PC-9 (cell line): Measurements from ENCODE around the gene TRMU. TPM values are rescaled to one million over a fixed set of nuclear protein-coding genes. Genes with fewer than 3 reads are reported as not detected.

ENCODE experiments used
- BruUV-seq: library from RNA; stranded (reverse); fragments of 400-500 nt; replicated peaks from 2 replicates; lab custom pipeline; 2021; lab: Mats Ljungman, UMichigan
- CTCF ChIA-PET: fragments of 300-600 bp; sonication (Branson Sonifier 250); formaldehyde crosslinking; loops from one replicate; lab custom pipeline; 2022; ENCODE audit warnings: antibody characterized with exemption; lab: Charles Lee
- POLR2A ChIA-PET: fragments of 300-600 bp; sonication (Branson Sonifier 250); formaldehyde crosslinking; loops from one replicate; lab custom pipeline; 2022; ENCODE audit warnings: antibody characterized with exemption; ENCODE audit not compliant: unreplicated experiment; lab: Charles Lee
- DNase-seq, 2 experiments: peaks; one replicate each; pipeline versions ENCODE4 v3.0.0 to v3.0.0-alpha.2; 2015 to 2022; ENCODE audit warnings: mixed read lengths in 1 of 2
- H2AFZ ChIP-seq: fragments of 200-600 bp; sonication (generic); 2 replicates; pipeline ENCODE4 v1.8.1; 2017; ENCODE audit warnings: antibody characterized with exemption
- H3F3A ChIP-seq: fragments of 200-600 bp; sonication (generic); 2 replicates; pipeline ENCODE4 v1.8.1; 2017; ENCODE audit warnings: antibody characterized with exemption, mild to moderate bottlenecking, low read depth; ENCODE audit not compliant: insufficient read depth
- H3K27ac ChIP-seq: fragments of 200-600 bp; sonication (generic); 2 replicates; pipeline ENCODE4 v1.6.1; 2016; ENCODE audit warnings: mixed run types
- H3K27me3 ChIP-seq: fragments of 200-600 bp; sonication (generic); 2 replicates; pipeline ENCODE4 v1.6.1; 2016; ENCODE audit warnings: low read depth, mixed run types; ENCODE audit not compliant: insufficient read depth
- H3K36me3 ChIP-seq: fragments of 200-600 bp; sonication (generic); 2 replicates; pipeline ENCODE4 v1.6.1; 2016; ENCODE audit warnings: low read depth, mixed run types
- H3K4me1 ChIP-seq: fragments of 200-600 bp; sonication (generic); replicated peaks from 2 replicates; pipeline ENCODE4 v1.6.1; 2016; ENCODE audit warnings: mixed run types; ENCODE audit not compliant: insufficient read depth
- H3K4me2 ChIP-seq: fragments of 200-600 bp; sonication (generic); 2 replicates; pipeline ENCODE4 v1.6.1; 2017; ENCODE audit warnings: mixed run types
- H3K4me3 ChIP-seq: fragments of 200-600 bp; sonication (generic); 2 replicates; pipeline ENCODE4 v1.6.1; 2016; ENCODE audit warnings: mixed run types
- H3K79me2 ChIP-seq: fragments of 200-600 bp; sonication (generic); 2 replicates; pipeline ENCODE4 v1.6.1; 2017; ENCODE audit warnings: low read depth, mixed run types
- H3K9me2 ChIP-seq: fragments of 200-600 bp; sonication (generic); 2 replicates; pipeline ENCODE4 v1.8.1; 2017; ENCODE audit warnings: mild to moderate bottlenecking; ENCODE audit not compliant: insufficient read depth
- H3K9me3 ChIP-seq: fragments of 200-600 bp; sonication (generic); 2 replicates; pipeline ENCODE4 v1.8.1; 2016; ENCODE audit warnings: low read depth; ENCODE audit not compliant: insufficient read depth
- H4K20me1 ChIP-seq: fragments of 200-600 bp; sonication (generic); 2 replicates; pipeline ENCODE4 v1.8.1; 2017; ENCODE audit not compliant: insufficient read depth
- CTCF ChIP-seq: fragments of 200-600 bp; sonication (generic); conservative IDR thresholded peaks from 2 replicates; pipeline ENCODE4 v1.6.1; 2017; ENCODE audit warnings: mixed run types, antibody characterized with exemption, mild to moderate bottlenecking, moderate library complexity
- EZH2 ChIP-seq: fragments of 200-600 bp; sonication (generic); IDR thresholded peaks from 2 replicates; pipeline ENCODE4 v1.8.0; 2017; ENCODE audit warnings: antibody characterized with exemption, low read depth
- intact Hi-C: fragments of 100-400 bp; cut with micrococcal nuclease; formaldehyde crosslinking; loops from one replicate; pipeline ENCODE4 v1.10.0; 2022; ENCODE audit not compliant: unreplicated experiment
- total RNA-seq: library from RNA; stranded (reverse); gene quantifications from 2 replicates; pipeline ENCODE4 v1.2.3, GENCODE V29; 2021

TRMU gene
- total RNA-seq, 1 experiment from 2014 or later = 58.2 TPM

- Histone ChIP-seq H3K27ac (peak overlapping the region; percentile 95), H3K4me1 (peaks cover 61% of the 10 kb centered on the region), H3K36me3 (peaks cover 10% of the 10 kb centered on the region), H4K20me1 (no peaks in the 10 kb centered on the region), H3K9me3 (no peaks in the 10 kb centered on the region), H3K4me2 (no peak overlapping the region), H3F3A (peaks cover 35% of the 10 kb centered on the region), H2AFZ (no peak overlapping the region), H3K79me2 (peaks cover 10% of the 10 kb centered on the region; the same call in 1 of the 2 replicates), H3K4me3 (peak overlapping the region; percentile 9; the same call in 1 of the 2 replicates), H3K9me2 (no peaks in the 10 kb centered on the region), H3K27me3 (no peaks in the 10 kb centered on the region)
- TF ChIP-seq EZH2 (no peak), CTCF (no peak)
- DNase-seq = no peak
- no TSS peak for BruUV-seq
- intact Hi-C loops = loop anchor here (5.0 kb wide), 1 partner anchor 376 kb away; no protein-coding TSS in a partner anchor
- ChIA-PET CTCF (no interaction called here), POLR2A (no interaction called here)
Observed at GRCh38 chr22:46376111-46376510, 40.6 kb downstream of the TRMU start.

- no peak overlapping the region for H2AFZ ChIP-seq
- no peaks in the 10 kb centered on the region for H3K9me2 ChIP-seq
- peak in 1 of 2 experiments; percentile 40 for DNase-seq
- H3K4me2 ChIP-seq = peak overlapping the region; percentile 77
- BruUV-seq = no TSS peak
- peak overlapping the region; percentile 95 for H3K27ac ChIP-seq
- peaks cover 35% of the 10 kb centered on the region for H3F3A ChIP-seq
- H3K4me1 ChIP-seq = peaks cover 67% of the 10 kb centered on the region
- H3K4me3 ChIP-seq = no peak overlapping the region
- intact Hi-C loops = loop anchor here (1.0 to 5.0 kb wide), 2 partner anchors 74 to 375 kb away; no protein-coding TSS in a partner anchor
- ChIA-PET CTCF (interaction anchor here (0.6 kb wide), 1 partner anchor 186 kb away, joined by 13 read pairs; no protein-coding TSS in a partner anchor), POLR2A (no interaction called here)
- H3K27me3 ChIP-seq = no peaks in the 10 kb centered on the region
- H3K79me2 ChIP-seq = peaks cover 10% of the 10 kb centered on the region; the same call in 1 of the 2 replicates
- H3K9me3 ChIP-seq = no peaks in the 10 kb centered on the region
- TF ChIP-seq EZH2 (no peak), CTCF (no peak)
- no peaks in the 10 kb centered on the region for H4K20me1 ChIP-seq
- peaks cover 10% of the 10 kb centered on the region for H3K36me3 ChIP-seq
Observed at GRCh38 chr22:46376908-46377524, 41.5 kb downstream of the TRMU start.

GRCh38 chr22:46377525-46378425, 42.3 kb downstream of the TRMU start:
- peaks cover 10% of the 10 kb centered on the region; the same call in 1 of the 2 replicates for H3K79me2 ChIP-seq
- H3K9me2 ChIP-seq = no peaks in the 10 kb centered on the region
- DNase-seq = peak; percentile 94 to 96
- H3K4me1 ChIP-seq = peaks cover 67% of the 10 kb centered on the region
- H3K27ac ChIP-seq = peak overlapping the region; percentile 95
- intact Hi-C loops = loop anchor here (1.0 to 5.0 kb wide), 2 partner anchors 74 to 375 kb away; no protein-coding TSS in a partner anchor
- peak overlapping the region; percentile 39; the same call in 1 of the 2 replicates for H3K4me3 ChIP-seq
- peaks cover 35% of the 10 kb centered on the region for H3F3A ChIP-seq
- H4K20me1 ChIP-seq = no peaks in the 10 kb centered on the region
- TF ChIP-seq EZH2 (no peak), CTCF (no peak)
- no peaks in the 10 kb centered on the region for H3K9me3 ChIP-seq
- peaks cover 10% of the 10 kb centered on the region for H3K36me3 ChIP-seq
- H3K27me3 ChIP-seq = no peaks in the 10 kb centered on the region
- POLR2A ChIA-PET = no interaction called here
- CTCF ChIA-PET = interaction anchor here (0.6 kb wide), 1 partner anchor 186 kb away, joined by 13 read pairs; no protein-coding TSS in a partner anchor
- no peak overlapping the region for H2AFZ ChIP-seq
- TSS peak; percentile 78 for BruUV-seq
- peak overlapping the region; percentile 77 for H3K4me2 ChIP-seq
